HepG2 (cell line): ENCODE data around the gene TREML1. TPM values are rescaled to one million over a fixed set of nuclear protein-coding genes. Genes with fewer than 3 reads are reported as not detected.

ENCODE experiments used
- ATAC-seq: fragments of 200-7000 bp; cut with Tn5 transposase; 3 replicates; pipeline ENCODE4 v1.9.1; 2020; ENCODE audit warnings: mild to moderate bottlenecking, moderate library complexity
- BruUV-seq: library from RNA; stranded (reverse); fragments of 400-500 nt; replicated peaks from 2 replicates; lab custom pipeline; 2021; lab: Mats Ljungman, UMichigan
- CTCF ChIA-PET: fragments of 300-600 bp; formaldehyde crosslinking; extraction: SDS; loops from one replicate; lab custom pipeline; 2021; ENCODE audit warnings: low total read pairs, inconsistent platforms, low intra/inter-chr PET ratio; lab: Yijun Ruan, JAX
- POLR2A ChIA-PET: fragments of 350-600 bp; sonication (Branson Sonifier 250); formaldehyde crosslinking; loops from one replicate; lab custom pipeline; 2020; ENCODE audit warnings: antibody characterized with exemption, inconsistent platforms; lab: Yijun Ruan, JAX
- DNase-seq: peaks from one replicate; pipeline ENCODE4 v3.0.0-alpha.2; 2015; ENCODE audit warnings: low spot score
- FAIRE-seq: peaks from 3 replicates; lab custom pipeline; 2011; peaks lifted over from hg19 to GRCh38; lab: Jason Lieb, UNC
- H2AFZ ChIP-seq: one replicate; pipeline ENCODE4 v1.6.1; 2011; ENCODE audit warnings: low read length, inconsistent platforms
- H3K27ac ChIP-seq: fragments of 300-600 bp; 3 replicates; pipeline ENCODE4 v1.8.0; 2011; ENCODE audit warnings: mixed run types, mild to moderate bottlenecking, mixed read lengths, low read length, inconsistent platforms; ENCODE audit not compliant: insufficient read depth; ENCODE audit errors: extremely low read length
- H3K27me3 ChIP-seq, 2 experiments: fragments of 200-600 bp in 1 of 2; 2 replicates in 1 of 2; 3 replicates in 1 of 2; pipeline versions ENCODE4 v1.6.0 to v1.8.0; 2011; ENCODE audit warnings: low read length in 2 of 2, mild to moderate bottlenecking in 2 of 2, moderate library complexity in 2 of 2, inconsistent platforms in 1 of 2; ENCODE audit not compliant: insufficient read depth in 2 of 2, control insufficient read depth in 1 of 2
- H3K36me3 ChIP-seq, 2 experiments: fragments of 200-600 bp in 1 of 2; replicated peaks in 1 of 2; 2 replicates in 1 of 2; 3 replicates in 1 of 2; pipeline versions ENCODE4 v1.5.1 to v1.8.0; 2011; ENCODE audit warnings: low read length in 2 of 2, inconsistent platforms in 1 of 2; ENCODE audit not compliant: insufficient read depth in 2 of 2, control insufficient read depth in 1 of 2
- H3K4me1 ChIP-seq: 2 replicates; pipeline ENCODE4 v1.5.1; 2012; ENCODE audit warnings: low read length, inconsistent platforms; ENCODE audit not compliant: insufficient read depth
- H3K4me2 ChIP-seq: 2 replicates; pipeline ENCODE4 v1.6.0; 2011; ENCODE audit warnings: low read depth, low read length, inconsistent platforms
- H3K4me3 ChIP-seq, 3 experiments: fragments of 200-600 bp in 1 of 3; sonication (generic), shearing (Covaris generic) in 1 of 3; replicated peaks in 1 of 3; 2 replicates each; pipeline ENCODE4 v1.5.1; 2011 to 2016; ENCODE audit warnings: low read length in 3 of 3, inconsistent platforms in 2 of 3, low read depth in 2 of 3, mild to moderate bottlenecking in 2 of 3, control low read depth in 1 of 3, mixed read lengths in 1 of 3; ENCODE audit not compliant: insufficient read depth in 1 of 3
- H3K79me2 ChIP-seq: one replicate; pipeline ENCODE4 v1.6.1; 2011; ENCODE audit warnings: low read length, inconsistent platforms; ENCODE audit not compliant: insufficient read depth
- H3K9ac ChIP-seq: 2 replicates; pipeline ENCODE4 v1.6.0; 2011; ENCODE audit warnings: mild to moderate bottlenecking, low read depth, low read length, inconsistent platforms; ENCODE audit not compliant: insufficient read depth
- H3K9me3 ChIP-seq: 2 replicates; pipeline ENCODE4 v1.5.1; 2012; ENCODE audit warnings: mild to moderate bottlenecking, low read length
- H4K20me1 ChIP-seq: 2 replicates; pipeline ENCODE4 v1.6.0; 2011; ENCODE audit warnings: inconsistent platforms, mild to moderate bottlenecking, low read length, moderate library complexity; ENCODE audit not compliant: insufficient read depth
- AFF4 ChIP-seq: sonication (generic); formaldehyde crosslinking; IDR thresholded peaks from 2 replicates; pipeline ENCODE4 v1.4.0; 2020; ENCODE audit warnings: missing genetic modification reagents
- CREB1 ChIP-seq, 2 experiments: fragments of 450-650 bp in 1 of 2; IDR thresholded peaks; 2 replicates each; pipeline ENCODE4 v1.6.1; 2016 to 2017; ENCODE audit warnings: control low read depth in 1 of 2, mild to moderate bottlenecking in 1 of 2, missing compliant biosample characterization in 1 of 2, missing genetic modification characterization in 1 of 2
- DNMT3B ChIP-seq: conservative IDR thresholded peaks from 2 replicates; pipeline ENCODE4 v1.6.1; 2016; ENCODE audit warnings: missing biosample characterization, control low read depth
- ETV5 ChIP-seq: IDR thresholded peaks from 2 replicates; pipeline ENCODE4 v1.6.1; 2018; ENCODE audit warnings: missing biosample characterization, missing genetic modification reagents, inconsistent platforms, borderline replicate concordance
- GABPB1 ChIP-seq: IDR thresholded peaks from 2 replicates; pipeline ENCODE4 v1.6.1; 2016; ENCODE audit warnings: mild to moderate bottlenecking, missing genetic modification reagents, moderate library complexity, missing compliant biosample characterization
- GLMP ChIP-seq: sonication (generic); formaldehyde crosslinking; IDR thresholded peaks from 2 replicates; pipeline ENCODE4 v1.9.0; 2021; ENCODE audit warnings: missing genetic modification reagents, mild to moderate bottlenecking, borderline replicate concordance
- HHEX ChIP-seq: IDR thresholded peaks from 2 replicates; pipeline ENCODE4 v1.6.1; 2016; ENCODE audit warnings: control low read depth
- PAXIP1 ChIP-seq: sonication (generic); formaldehyde crosslinking; conservative IDR thresholded peaks from 2 replicates; pipeline ENCODE4 v1.4.0; 2020; ENCODE audit warnings: mild to moderate bottlenecking, missing genetic modification reagents, moderate library complexity
- PRPF4 ChIP-seq: fragments of 200-400 bp; formaldehyde crosslinking; IDR thresholded peaks from 2 replicates; pipeline ENCODE4 v1.6.1; 2016; ENCODE audit warnings: low read length, low read depth; ENCODE audit not compliant: poor library complexity, severe bottlenecking
- ZBTB1 ChIP-seq: sonication (generic); formaldehyde crosslinking; IDR thresholded peaks from 2 replicates; pipeline ENCODE4 v1.4.0; 2020; ENCODE audit warnings: missing genetic modification reagents, borderline replicate concordance
- ZNF432 ChIP-seq: sonication (generic); formaldehyde crosslinking; IDR thresholded peaks from 2 replicates; pipeline ENCODE4 v1.5.0; 2020; ENCODE audit warnings: missing genetic modification reagents, mild to moderate bottlenecking, borderline replicate concordance
- ZNF598 ChIP-seq: sonication (generic); formaldehyde crosslinking; IDR thresholded peaks from 2 replicates; pipeline ENCODE4 v1.5.1; 2020; ENCODE audit warnings: mild to moderate bottlenecking, missing genetic modification reagents, borderline replicate concordance
- ZNF678 ChIP-seq: sonication (generic); formaldehyde crosslinking; IDR thresholded peaks from 2 replicates; pipeline ENCODE4 v1.4.0; 2020; ENCODE audit warnings: mild to moderate bottlenecking, missing genetic modification reagents
- ZSCAN9 ChIP-seq: IDR thresholded peaks from 2 replicates; pipeline ENCODE4 v1.6.1; 2016; ENCODE audit warnings: borderline replicate concordance
- WGBS: methylation state at CpG from one replicate; pipeline ENCODE4 v1.1.6; 2017; ENCODE audit warnings: low lambda C conversion rate; 5-methylcytosine and 5-hydroxymethylcytosine counted together
- in situ Hi-C: cut with HindIII; loops from 2 replicates; pipeline ENCODE4 v1.10.0; 2017; ENCODE audit warnings: low pct_unique_long_range_greater_than_20kb; ENCODE audit not compliant: extremely low pct_ligation_motif_present
- intact Hi-C: fragments of 100-400 bp; cut with micrococcal nuclease; formaldehyde crosslinking; loops from one replicate; pipeline ENCODE4 v1.10.0; 2022; ENCODE audit not compliant: unreplicated experiment
- polyA plus RNA-seq, 8 experiments: library from polyadenylated mRNA; depleted of rRNA in 3 of 8; stranded (reverse) in 7 of 8; unstranded in 1 of 8; fragments of >200 nt; fragmentation: Illumina TruSeq in 4 of 8; extraction: Trizol in 4 of 8; gene quantifications; 2 replicates each; pipeline versions ENCODE4 v1.2.1 to v1.2.3, GENCODE V29; 2011 to 2016; ENCODE audit warnings: low read depth in 4 of 8, missing spikeins in 1 of 8, mixed read lengths in 1 of 8; ENCODE audit not compliant: insufficient read depth in 1 of 8
- total RNA-seq, 5 experiments: library from RNA; depleted of rRNA; stranded (reverse); fragments of >200 nt; fragmentation: Illumina TruSeq; extraction: Trizol; gene quantifications; 2 replicates each; pipeline ENCODE4 v1.2.3, GENCODE V29; 2016; ENCODE audit warnings: low read depth in 1 of 5
- TF ChIP-seq, protein P1 (sequence below): sonication (generic); formaldehyde crosslinking; IDR thresholded peaks from 2 replicates; pipeline ENCODE4 v1.4.0; 2020; ENCODE audit warnings: missing genetic modification reagents

TREML1 gene
- total and polyA plus RNA-seq, 2 of the 13 experiments (the other 11 are each of a cell fraction or from before 2014, with no cell fraction given), result not detected

GRCh38 chr6:41197234-41197633 is 43.1 kb upstream of the TREML1 start:
- Histone ChIP-seq H3K9ac (no peak overlapping the region), H3K36me3 (no peaks in the 10 kb centered on the region), H3K4me3 (no peak overlapping the region), H3K27ac (no peak overlapping the region), H3K9me3 (no peaks in the 10 kb centered on the region), H3K4me1 (no peaks in the 10 kb centered on the region), H3K27me3 (peaks cover 2 to 17% of the 10 kb centered on the region in 2 experiments; a peak in 4 of 5 replicates), H4K20me1 (no peaks in the 10 kb centered on the region), H3K4me2 (no peak overlapping the region), H3K79me2 (no peaks in the 10 kb centered on the region), H2AFZ (no peak overlapping the region)
- no TSS peak for BruUV-seq
- ChIA-PET CTCF (no interaction called here), POLR2A (no interaction called here)
- intact Hi-C loops (no loop called here), in situ Hi-C loops (no loop called here)
- ATAC-seq, result no peak
- no peak for FAIRE-seq
- 64% methylated on average over 3 of the region's 3 CpGs for WGBS
- no peak for DNase-seq
- TF ChIP-seq ZSCAN9 (CRISPR knock-in tag) (no peak), ZNF432 (CRISPR knock-in tag) (no peak), GLMP (CRISPR knock-in tag) (no peak), ZNF598 (CRISPR knock-in tag) (no peak), HHEX (no peak), GABPB1 (CRISPR knock-in tag) (no peak), ETV5 (CRISPR knock-in tag) (no peak), ZBTB1 (CRISPR knock-in tag) (no peak), AFF4 (CRISPR knock-in tag) (no peak), PAXIP1 (no peak), ZNF678 (CRISPR knock-in tag) (no peak), DNMT3B (CRISPR knock-in tag) (no peak), CREB1 (IDR thresholded peaks at IDR 0.05) (no peak), CREB1 (CRISPR knock-in tag; IDR thresholded peaks at IDR 0.05) (no peak), PRPF4 (no peak)
- TF ChIP-seq, protein P1, sequence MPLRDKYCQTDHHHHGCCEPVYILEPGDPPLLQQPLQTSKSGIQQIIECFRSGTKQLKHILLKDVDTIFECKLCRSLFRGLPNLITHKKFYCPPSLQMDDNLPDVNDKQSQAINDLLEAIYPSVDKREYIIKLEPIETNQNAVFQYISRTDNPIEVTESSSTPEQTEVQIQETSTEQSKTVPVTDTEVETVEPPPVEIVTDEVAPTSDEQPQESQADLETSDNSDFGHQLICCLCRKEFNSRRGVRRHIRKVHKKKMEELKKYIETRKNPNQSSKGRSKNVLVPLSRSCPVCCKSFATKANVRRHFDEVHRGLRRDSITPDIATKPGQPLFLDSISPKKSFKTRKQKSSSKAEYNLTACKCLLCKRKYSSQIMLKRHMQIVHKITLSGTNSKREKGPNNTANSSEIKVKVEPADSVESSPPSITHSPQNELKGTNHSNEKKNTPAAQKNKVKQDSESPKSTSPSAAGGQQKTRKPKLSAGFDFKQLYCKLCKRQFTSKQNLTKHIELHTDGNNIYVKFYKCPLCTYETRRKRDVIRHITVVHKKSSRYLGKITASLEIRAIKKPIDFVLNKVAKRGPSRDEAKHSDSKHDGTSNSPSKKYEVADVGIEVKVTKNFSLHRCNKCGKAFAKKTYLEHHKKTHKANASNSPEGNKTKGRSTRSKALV, result no peak
